ENCODE results near the gene C18orf63. TPM values are rescaled to one million over a fixed set of nuclear protein-coding genes. Genes with fewer than 3 reads are reported as not detected.
A peak's percentile ranks its signal among the peaks of the same experiment; 100 is the strongest.

C18orf63 gene
- total RNA-seq, 3 donors from 2014 or later: not detected

- Mint-ChIP-seq H3K27me3 (ENCODE audit: low read depth) (peaks cover 2% of the 10 kb centered on the region), H3K4me3 (no peak overlapping the region), H3K4me1 (ENCODE audit: low read depth) (peaks cover 17% of the 10 kb centered on the region), H3K9me3 (no peaks in the 10 kb centered on the region), H3K36me3 (ENCODE audit: insufficient read depth) (no peaks in the 10 kb centered on the region)
- no peak for DNase-seq
- ATAC-seq: no peak
These were observed 72.6 kb downstream of the C18orf63 start for GRCh38 chr18:74388227-74388626.

GRCh38 chr18:74389171-74389927 is 73.7 kb downstream of the C18orf63 start:
- H3K4me3 Mint-ChIP-seq: no peak overlapping the region
- H3K9me3 Mint-ChIP-seq: no peaks in the 10 kb centered on the region
- no peak for ATAC-seq
- peaks cover 8% of the 10 kb centered on the region for H3K27me3 Mint-ChIP-seq (ENCODE audit: low read depth)
- H3K4me1 Mint-ChIP-seq (ENCODE audit: low read depth): peaks cover 17% of the 10 kb centered on the region
- no peak for DNase-seq
- H3K36me3 Mint-ChIP-seq (ENCODE audit: insufficient read depth): no peaks in the 10 kb centered on the region

GRCh38 chr18:74389991-74390390 is 74.4 kb downstream of the C18orf63 start:
- Mint-ChIP-seq H3K4me1 (ENCODE audit: low read depth) (peaks cover 17% of the 10 kb centered on the region), H3K9me3 (no peaks in the 10 kb centered on the region), H3K27me3 (ENCODE audit: low read depth) (peaks cover 8% of the 10 kb centered on the region), H3K36me3 (ENCODE audit: insufficient read depth) (no peaks in the 10 kb centered on the region), H3K4me3 (no peak overlapping the region)
- no peak for ATAC-seq
- no peak for DNase-seq

- H3K36me3 Mint-ChIP-seq (ENCODE audit: insufficient read depth): no peaks in the 10 kb centered on the region
- H3K4me1 Mint-ChIP-seq (ENCODE audit: low read depth): peaks cover 17% of the 10 kb centered on the region
- no peaks in the 10 kb centered on the region for H3K9me3 Mint-ChIP-seq
- ATAC-seq: peak; percentile 41 to 54
- H3K4me3 Mint-ChIP-seq: no peak overlapping the region
- peaks cover 13% of the 10 kb centered on the region for H3K27me3 Mint-ChIP-seq (ENCODE audit: low read depth)
- no peak for DNase-seq
These were observed 75.3 kb downstream of the C18orf63 start for GRCh38 chr18:74390900-74391299.

- Mint-ChIP-seq H3K27me3 (ENCODE audit: low read depth) (peaks cover 15% of the 10 kb centered on the region), H3K4me1 (ENCODE audit: low read depth) (peaks cover 17% of the 10 kb centered on the region), H3K9me3 (no peaks in the 10 kb centered on the region), H3K4me3 (no peak overlapping the region), H3K36me3 (ENCODE audit: insufficient read depth) (no peaks in the 10 kb centered on the region)
- ATAC-seq (no peak), DNase-seq (no peak)
These were observed 76.7 kb downstream of the C18orf63 start for GRCh38 chr18:74392323-74392722.

- Mint-ChIP-seq H3K9me3 (no peaks in the 10 kb centered on the region), H3K4me1 (ENCODE audit: low read depth) (peaks cover 14% of the 10 kb centered on the region), H3K4me3 (no peak overlapping the region), H3K27me3 (ENCODE audit: low read depth) (peaks cover 19% of the 10 kb centered on the region), H3K36me3 (ENCODE audit: insufficient read depth) (no peaks in the 10 kb centered on the region)
- ATAC-seq (no peak), DNase-seq (no peak)
These were observed 79.4 kb downstream of the C18orf63 start for GRCh38 chr18:74395006-74395405.

- Mint-ChIP-seq H3K4me1 (ENCODE audit: low read depth) (peaks cover 12% of the 10 kb centered on the region), H3K36me3 (ENCODE audit: insufficient read depth) (no peaks in the 10 kb centered on the region), H3K4me3 (no peak overlapping the region), H3K9me3 (no peaks in the 10 kb centered on the region), H3K27me3 (ENCODE audit: low read depth) (peaks cover 16% of the 10 kb centered on the region)
- DNase-seq (no peak), ATAC-seq (no peak)
These were observed 80.1 kb downstream of the C18orf63 start for GRCh38 chr18:74395648-74396154.

GRCh38 chr18:74396171-74397169 is 80.8 kb downstream of the C18orf63 start:
- ATAC-seq: no peak
- Mint-ChIP-seq H3K27me3 (ENCODE audit: low read depth) (peaks cover 16% of the 10 kb centered on the region), H3K4me1 (ENCODE audit: low read depth) (peaks cover 8% of the 10 kb centered on the region), H3K4me3 (no peak overlapping the region), H3K36me3 (ENCODE audit: insufficient read depth) (no peaks in the 10 kb centered on the region), H3K9me3 (no peaks in the 10 kb centered on the region)
- DNase-seq: no peak

GRCh38 chr18:74397572-74397971 is 81.9 kb downstream of the C18orf63 start:
- Mint-ChIP-seq H3K4me3 (no peak overlapping the region), H3K9me3 (no peaks in the 10 kb centered on the region), H3K27me3 (ENCODE audit: low read depth) (peaks cover 16% of the 10 kb centered on the region), H3K4me1 (ENCODE audit: low read depth) (peaks cover 8% of the 10 kb centered on the region), H3K36me3 (ENCODE audit: insufficient read depth) (no peaks in the 10 kb centered on the region)
- ATAC-seq: no peak
- no peak for DNase-seq

GRCh38 chr18:74399091-74399887 is 83.7 kb downstream of the C18orf63 start:
- Mint-ChIP-seq H3K9me3 (no peaks in the 10 kb centered on the region), H3K4me1 (ENCODE audit: low read depth) (peaks cover 8% of the 10 kb centered on the region), H3K36me3 (ENCODE audit: insufficient read depth) (no peaks in the 10 kb centered on the region), H3K4me3 (no peak overlapping the region), H3K27me3 (ENCODE audit: low read depth) (peaks cover 11% of the 10 kb centered on the region)
- DNase-seq: no peak
- ATAC-seq: no peak

- DNase-seq (no peak), ATAC-seq (no peak)
- Mint-ChIP-seq H3K27me3 (ENCODE audit: low read depth) (peaks cover 7% of the 10 kb centered on the region), H3K9me3 (no peaks in the 10 kb centered on the region), H3K4me1 (ENCODE audit: low read depth) (peaks cover 8% of the 10 kb centered on the region), H3K36me3 (ENCODE audit: insufficient read depth) (no peaks in the 10 kb centered on the region), H3K4me3 (no peak overlapping the region)
These were observed 85.2 kb downstream of the C18orf63 start for GRCh38 chr18:74400813-74401212.

- H3K36me3 Mint-ChIP-seq (ENCODE audit: insufficient read depth): no peaks in the 10 kb centered on the region
- H3K27me3 Mint-ChIP-seq (ENCODE audit: low read depth): peaks cover 3% of the 10 kb centered on the region
- no peaks in the 10 kb centered on the region for H3K9me3 Mint-ChIP-seq
- DNase-seq (no peak), ATAC-seq (no peak)
- H3K4me3 Mint-ChIP-seq: no peak overlapping the region
- H3K4me1 Mint-ChIP-seq (ENCODE audit: low read depth): peaks cover 14% of the 10 kb centered on the region
These were observed 87.3 kb downstream of the C18orf63 start for GRCh38 chr18:74402806-74403433.

- Mint-ChIP-seq H3K4me3 (peak overlapping the region; percentile 71), H3K4me1 (ENCODE audit: low read depth) (peaks cover 26% of the 10 kb centered on the region), H3K9me3 (no peaks in the 10 kb centered on the region), H3K36me3 (ENCODE audit: insufficient read depth) (no peaks in the 10 kb centered on the region), H3K27me3 (ENCODE audit: low read depth) (peaks cover 4% of the 10 kb centered on the region)
- ATAC-seq: peak in 1 of 2 donors; percentile 46
- DNase-seq: no peak
These were observed 92.2 kb downstream of the C18orf63 start for GRCh38 chr18:74407888-74408287.
